ENCODE measurements around the gene HEYL.
A peak's percentile ranks its signal among the peaks of the same experiment; 100 is the strongest.

The HEYL gene

DNA sequence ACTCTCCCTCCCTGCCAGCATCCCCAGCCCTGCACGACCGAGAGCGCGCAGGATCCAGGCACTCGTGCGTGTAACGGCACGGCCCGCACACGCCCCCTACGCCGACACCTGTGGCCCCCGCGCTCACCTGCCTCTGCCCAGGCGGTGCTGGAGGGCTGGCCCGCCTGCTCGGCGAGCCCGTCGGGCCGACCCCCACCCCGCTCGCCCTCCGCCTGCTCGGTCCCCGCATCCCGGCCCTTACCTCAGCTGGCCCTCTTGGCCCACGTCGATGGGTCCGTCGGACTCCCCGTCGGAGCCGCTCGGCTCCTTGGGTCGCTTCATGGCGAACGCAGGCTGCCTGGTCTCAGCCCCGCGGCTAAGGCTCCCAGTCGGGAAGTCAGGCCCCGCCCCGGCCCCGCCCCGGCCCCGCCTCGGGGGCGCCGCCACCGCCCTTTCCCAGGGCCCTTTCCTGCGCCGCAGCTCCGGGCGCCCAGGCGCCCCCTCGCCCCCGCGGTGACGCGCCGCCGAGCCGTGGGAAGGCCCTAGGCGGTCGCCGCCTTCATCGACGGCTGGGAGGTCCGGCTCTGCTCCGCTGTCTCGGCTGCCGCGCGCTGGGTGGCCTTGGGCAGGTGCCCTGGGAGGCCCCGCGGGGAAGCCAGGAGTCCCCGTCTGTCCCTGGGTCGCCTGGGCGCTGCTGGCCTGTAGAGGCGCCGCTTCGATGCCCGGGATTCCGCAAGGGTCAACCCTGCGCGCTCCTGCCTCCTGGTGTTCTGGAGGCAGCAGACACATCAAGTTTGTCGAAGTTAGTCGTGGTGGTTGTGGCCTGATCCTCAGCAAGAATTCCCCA lies at the start of gene HEYL:
TSS of gene HEYL (minus strand) at position 339 of the 826 bp plus-strand sequence. CDS start at position 321, 18 bp downstream.
- TF ChIP-seq CTCF (IDR thresholded peaks at IDR 0.05; ENCODE audit: low read depth, low read length, missing control alignments), result peak; percentile 29
- DNase-seq (ENCODE audit: extremely low read depth, low read depth), result no peak
- H3K4me3 ChIP-seq (replicated peaks; ENCODE audit: low read depth, low read length), result no peak within 1 kb of the TSS; the same call in 1 of the 2 replicates

GRCh38 chr1:39689214-39689613 lies 49.8 kb upstream of the HEYL start:
- TF ChIP-seq CTCF (IDR thresholded peaks at IDR 0.05; ENCODE audit: low read depth, low read length, missing control alignments), result no peak
- H3K4me3 ChIP-seq (replicated peaks; ENCODE audit: low read depth, low read length), result no peak overlapping the region
- DNase-seq (ENCODE audit: extremely low read depth, low read depth), result no peak

DNA sequence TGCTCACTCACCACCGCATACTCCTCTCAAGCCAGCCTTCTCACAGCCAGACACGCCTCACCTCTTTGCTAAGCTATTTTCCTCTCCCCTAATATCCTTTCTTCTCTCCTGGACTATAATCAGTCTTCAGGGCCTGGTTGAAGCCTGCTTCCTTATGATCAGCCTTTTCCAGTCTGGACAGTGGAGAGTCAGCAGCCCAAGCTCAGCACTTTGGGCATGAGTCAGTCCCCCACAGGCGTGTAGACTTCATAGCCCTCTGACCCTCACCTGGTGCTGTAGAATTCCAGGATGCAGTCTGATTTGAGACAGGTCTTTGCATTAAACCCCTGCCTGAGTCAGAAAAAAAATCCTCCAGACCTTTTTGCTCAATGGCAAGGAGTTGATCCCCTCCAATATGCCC lies 49.3 kb upstream of the HEYL start:
- no peak for DNase-seq (ENCODE audit: extremely low read depth, low read depth)
- TF ChIP-seq CTCF (IDR thresholded peaks at IDR 0.05; ENCODE audit: low read depth, low read length, missing control alignments), result no peak
- no peak overlapping the region for H3K4me3 ChIP-seq (replicated peaks; ENCODE audit: low read depth, low read length)

DNA sequence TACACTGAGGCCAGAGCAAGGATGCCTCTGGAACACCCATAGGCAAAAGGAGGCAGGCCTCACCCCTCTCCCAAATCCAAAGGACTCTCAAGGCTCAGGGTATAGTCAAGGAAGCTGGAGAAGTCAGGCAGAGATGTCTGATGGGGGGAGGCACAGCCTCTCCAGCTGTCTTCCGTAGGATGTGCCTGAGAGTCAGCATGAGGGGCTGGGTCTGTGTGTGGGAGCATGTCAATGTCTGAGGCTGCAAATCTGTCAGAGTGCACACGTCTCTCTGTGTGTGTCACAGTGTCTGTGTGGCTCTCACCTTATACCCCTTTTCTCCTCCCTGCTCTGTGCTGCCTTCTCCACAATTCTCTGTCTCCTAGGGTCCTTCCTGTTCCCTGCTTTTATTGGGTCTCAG lies 47.8 kb upstream of the HEYL start:
- DNase-seq (ENCODE audit: extremely low read depth, low read depth), result no peak
- no peak for TF ChIP-seq CTCF (IDR thresholded peaks at IDR 0.05; ENCODE audit: low read depth, low read length, missing control alignments)
- H3K4me3 ChIP-seq (replicated peaks; ENCODE audit: low read depth, low read length), result no peak overlapping the region

GRCh38 chr1:39685071-39685470 lies 45.6 kb upstream of the HEYL start:
- no peak overlapping the region for H3K4me3 ChIP-seq (replicated peaks; ENCODE audit: low read depth, low read length)
- TF ChIP-seq CTCF (IDR thresholded peaks at IDR 0.05; ENCODE audit: low read depth, low read length, missing control alignments), result no peak
- no peak for DNase-seq (ENCODE audit: extremely low read depth, low read depth)

- TF ChIP-seq CTCF (IDR thresholded peaks at IDR 0.05; ENCODE audit: low read depth, low read length, missing control alignments), result no peak
- DNase-seq (ENCODE audit: extremely low read depth, low read depth), result no peak
- no peak overlapping the region for H3K4me3 ChIP-seq (replicated peaks; ENCODE audit: low read depth, low read length)
Measured at GRCh38 chr1:39684313-39684664, 44.8 kb upstream of the HEYL start.
